GM12865 (cell line): Measurements from ENCODE around the gene C5.

Experiments used
- DNase-seq: peaks from one replicate; pipeline ENCODE4 v3.0.0; 2010; ENCODE audit warnings: low read depth
- H3K4me3 ChIP-seq: 2 replicates; pipeline ENCODE4 v1.5.1; 2011; ENCODE audit warnings: mild to moderate bottlenecking, low read depth, low read length, control low read depth
- CTCF ChIP-seq: IDR thresholded peaks from 2 replicates; pipeline ENCODE4 v1.5.1; 2011; ENCODE audit warnings: low read length, control low read depth, low read depth, inconsistent platforms; ENCODE audit not compliant: insufficient read depth; ENCODE audit errors: missing control alignments

Gene C5

GRCh38 chr9:120917929-120918762 is 131.9 kb downstream of the C5 start:
- no peak for TF ChIP-seq CTCF
- H3K4me3 ChIP-seq, result no peak overlapping the region
- no peak for DNase-seq

- no peak for TF ChIP-seq CTCF
- no peak overlapping the region for H3K4me3 ChIP-seq
- DNase-seq, result no peak
Measured at GRCh38 chr9:120916991-120917880, 132.8 kb downstream of the C5 start.

- no peak for DNase-seq
- no peak for TF ChIP-seq CTCF
- H3K4me3 ChIP-seq, result no peak overlapping the region
Measured at GRCh38 chr9:120916588-120916987, 133.5 kb downstream of the C5 start.

GRCh38 chr9:120915854-120916470 is 134.1 kb downstream of the C5 start:
- H3K4me3 ChIP-seq, result no peak overlapping the region
- DNase-seq, result peak; percentile 62
- TF ChIP-seq CTCF, result no peak

- no peak for DNase-seq
- no peak overlapping the region for H3K4me3 ChIP-seq
- no peak for TF ChIP-seq CTCF
Measured at GRCh38 chr9:120914953-120915352, 135.1 kb downstream of the C5 start.

- no peak for DNase-seq
- TF ChIP-seq CTCF, result no peak
- H3K4me3 ChIP-seq, result no peak overlapping the region
Measured at GRCh38 chr9:120914396-120914795, 135.7 kb downstream of the C5 start.
